Neuronal stem cell (in vitro differentiated cells): ENCODE measurements around the gene PHLDB3.

Experiments
- DNase-seq: peaks from one replicate; pipeline ENCODE4 v3.0.0-alpha.2; 2013; ENCODE audit warnings: low spot score
- H2AFZ ChIP-seq: one replicate; pipeline ENCODE4 v1.6.1; 2013; ENCODE audit warnings: mild to moderate bottlenecking, low read length, inconsistent platforms
- H2AK5ac ChIP-seq: 2 replicates; pipeline ENCODE4 v1.6.1; 2013; ENCODE audit warnings: low read depth, mild to moderate bottlenecking, inconsistent platforms, low read length, moderate library complexity, mixed read lengths
- H2BK120ac ChIP-seq: 2 replicates; pipeline ENCODE4 v1.6.1; 2013; ENCODE audit warnings: low read depth, mild to moderate bottlenecking, inconsistent platforms, low read length, moderate library complexity, mixed read lengths
- H2BK12ac ChIP-seq: one replicate; pipeline ENCODE4 v1.6.1; 2013; ENCODE audit warnings: low read length, inconsistent platforms
- H2BK15ac ChIP-seq: 2 replicates; pipeline ENCODE4 v1.6.1; 2013; ENCODE audit warnings: mild to moderate bottlenecking, low read length, inconsistent platforms, mixed read lengths
- H2BK5ac ChIP-seq: one replicate; pipeline ENCODE4 v1.6.1; 2013; ENCODE audit warnings: inconsistent platforms, mild to moderate bottlenecking, low read length, moderate library complexity
- H3K14ac ChIP-seq: one replicate; pipeline ENCODE4 v1.6.1; 2013; ENCODE audit warnings: low read length, inconsistent platforms
- H3K18ac ChIP-seq: 2 replicates; pipeline ENCODE4 v1.6.1; 2013; ENCODE audit warnings: low read length, inconsistent platforms
- H3K23ac ChIP-seq: 2 replicates; pipeline ENCODE4 v1.6.1; 2013; ENCODE audit warnings: low read depth, mild to moderate bottlenecking, mixed read lengths, low read length, inconsistent platforms; ENCODE audit not compliant: poor library complexity
- H3K27ac ChIP-seq: replicated peaks from 3 replicates; pipeline ENCODE4 v1.5.1; 2013; ENCODE audit warnings: low read length, inconsistent platforms
- H3K27me3 ChIP-seq, 3 experiments: 2 replicates each; pipeline ENCODE4 v1.6.1; 2013; ENCODE audit warnings: low read length in 3 of 3, mild to moderate bottlenecking in 2 of 3, inconsistent platforms in 1 of 3, low read depth in 1 of 3, mixed read lengths in 1 of 3, moderate library complexity in 1 of 3; ENCODE audit not compliant: control insufficient read depth in 3 of 3, insufficient read depth in 3 of 3
- H3K36me3 ChIP-seq, 2 donors: replicated peaks in 1 of 2; 2 replicates each; pipeline ENCODE4 v1.6.1; 2013; ENCODE audit warnings: low read length in 2 of 2; ENCODE audit not compliant: control insufficient read depth in 2 of 2, insufficient read depth in 2 of 2
- H3K4ac ChIP-seq: 2 replicates; pipeline ENCODE4 v1.6.1; 2013; ENCODE audit warnings: inconsistent platforms, mild to moderate bottlenecking, low read length, moderate library complexity
- H3K4me1 ChIP-seq, 2 donors: 1 replicate in 1 of 2; 2 replicates in 1 of 2; pipeline ENCODE4 v1.6.1; 2013; ENCODE audit warnings: low read length in 2 of 2, low read depth in 1 of 2; ENCODE audit not compliant: control insufficient read depth in 2 of 2, insufficient read depth in 1 of 2
- H3K4me2 ChIP-seq: one replicate; pipeline ENCODE4 v1.6.1; 2013; ENCODE audit warnings: mild to moderate bottlenecking, low read length, inconsistent platforms; ENCODE audit not compliant: insufficient read depth, poor library complexity, severe bottlenecking
- H3K4me3 ChIP-seq, 2 donors: 2 replicates each; pipeline ENCODE4 v1.5.1; 2013; ENCODE audit warnings: low read length in 2 of 2, mild to moderate bottlenecking in 2 of 2, inconsistent platforms in 1 of 2, moderate library complexity in 1 of 2
- H3K79me1 ChIP-seq: one replicate; pipeline ENCODE4 v1.6.1; 2013; ENCODE audit warnings: low read depth, mild to moderate bottlenecking, inconsistent platforms, low read length, moderate library complexity
- H3K9ac ChIP-seq: one replicate; pipeline ENCODE4 v1.6.1; 2013; ENCODE audit warnings: mild to moderate bottlenecking, low read depth, low read length, inconsistent platforms; ENCODE audit not compliant: poor library complexity
- H3K9me3 ChIP-seq, 2 donors: replicated peaks in 1 of 2; 2 replicates each; pipeline versions ENCODE3 to v1.6.1; 2013; ENCODE audit warnings: low read length in 2 of 2, mild to moderate bottlenecking in 2 of 2, inconsistent platforms in 1 of 2, low read depth in 1 of 2, mixed read lengths in 1 of 2, moderate library complexity in 1 of 2; ENCODE audit not compliant: control insufficient read depth in 2 of 2, insufficient read depth in 1 of 2
- H4K8ac ChIP-seq: one replicate; pipeline ENCODE4 v1.6.1; 2013; ENCODE audit warnings: low read depth, mild to moderate bottlenecking, inconsistent platforms, low read length, moderate library complexity
- H4K91ac ChIP-seq: one replicate; pipeline ENCODE4 v1.6.1; 2013; ENCODE audit warnings: low read length, low read depth, mild to moderate bottlenecking, inconsistent platforms; ENCODE audit not compliant: poor library complexity
- WGBS, 2 donors: extraction: QIAGEN DNeasy Blood & Tissue Kit; methylation state at CpG; one replicate each; pipeline ENCODE4 v1.1.7; 2013; ENCODE audit warnings: missing lambda C conversion rate in 2 of 2, mixed read lengths in 1 of 2; ENCODE audit not compliant: insufficient read length in 2 of 2, insufficient replicate concordance in 1 of 2; ENCODE audit errors: extremely low coverage in 2 of 2; 5-methylcytosine and 5-hydroxymethylcytosine counted together

PHLDB3 gene

GRCh38 chr19:43441716-43442115 is 62.8 kb downstream of the PHLDB3 start:
- Histone ChIP-seq H3K27ac (no peak overlapping the region), H3K4me3 (no peak overlapping the region), H3K27me3 (no peaks in the 10 kb centered on the region), H3K9ac (no peak overlapping the region), H2BK120ac (no peak overlapping the region), H4K91ac (no peak overlapping the region), H3K36me3 (no peaks in the 10 kb centered on the region), H3K4me1 (no peaks in the 10 kb centered on the region), H2AFZ (no peak overlapping the region), H3K79me1 (peaks cover 2% of the 10 kb centered on the region), H2BK5ac (no peak overlapping the region), H3K4ac (no peak overlapping the region), H3K9me3 (no peaks in the 10 kb centered on the region), H2BK15ac (no peak overlapping the region), H3K18ac (no peak overlapping the region), H3K4me2 (no peak overlapping the region), H2BK12ac (no peak overlapping the region), H2AK5ac (no peak overlapping the region), H3K14ac (no peak overlapping the region), H4K8ac (no peak overlapping the region), H3K23ac (no peak overlapping the region)
- no peak for DNase-seq
- no CpG with 5 or more reads among the region's 3 CpGs for WGBS, 2 donors

GRCh38 chr19:43439709-43440063 is 64.9 kb downstream of the PHLDB3 start:
- no peak overlapping the region for H3K9ac ChIP-seq
- no peak overlapping the region for H2BK120ac ChIP-seq
- no peak overlapping the region for H3K4me3 ChIP-seq
- no peak overlapping the region for H2BK5ac ChIP-seq
- no peaks in the 10 kb centered on the region for H3K36me3 ChIP-seq
- H4K91ac ChIP-seq: no peak overlapping the region
- no peak overlapping the region for H2BK15ac ChIP-seq
- H3K9me3 ChIP-seq: no peaks in the 10 kb centered on the region
- no peak overlapping the region for H3K27ac ChIP-seq
- no peak overlapping the region for H3K4ac ChIP-seq
- no peaks in the 10 kb centered on the region for H3K27me3 ChIP-seq
- H3K23ac ChIP-seq: no peak overlapping the region
- no peak for DNase-seq
- H2BK12ac ChIP-seq: no peak overlapping the region
- H3K79me1 ChIP-seq: no peaks in the 10 kb centered on the region
- no peak overlapping the region for H3K14ac ChIP-seq
- H3K4me1 ChIP-seq: no peaks in the 10 kb centered on the region
- H2AK5ac ChIP-seq: no peak overlapping the region
- H3K18ac ChIP-seq: no peak overlapping the region
- H3K4me2 ChIP-seq: no peak overlapping the region
- H4K8ac ChIP-seq: no peak overlapping the region
- no peak overlapping the region for H2AFZ ChIP-seq

- no peak overlapping the region for H2AFZ ChIP-seq
- no peaks in the 10 kb centered on the region for H3K36me3 ChIP-seq
- no peak overlapping the region for H2AK5ac ChIP-seq
- no peak overlapping the region for H3K14ac ChIP-seq
- no peaks in the 10 kb centered on the region for H3K4me1 ChIP-seq
- H3K79me1 ChIP-seq: no peaks in the 10 kb centered on the region
- no peak overlapping the region for H3K18ac ChIP-seq
- H3K4me3 ChIP-seq: no peak overlapping the region
- H3K4ac ChIP-seq: no peak overlapping the region
- no peak overlapping the region for H2BK12ac ChIP-seq
- WGBS, 2 donors: no CpG with 5 or more reads among the region's 14 CpGs
- DNase-seq: no peak
- no peak overlapping the region for H3K23ac ChIP-seq
- no peak overlapping the region for H4K91ac ChIP-seq
- H2BK5ac ChIP-seq: no peak overlapping the region
- H2BK120ac ChIP-seq: no peak overlapping the region
- H2BK15ac ChIP-seq: no peak overlapping the region
- H3K9me3 ChIP-seq: no peaks in the 10 kb centered on the region
- no peak overlapping the region for H3K9ac ChIP-seq
- H3K27me3 ChIP-seq: no peaks in the 10 kb centered on the region
- no peak overlapping the region for H4K8ac ChIP-seq
- H3K4me2 ChIP-seq: no peak overlapping the region
- H3K27ac ChIP-seq: no peak overlapping the region
Measured at GRCh38 chr19:43439032-43439708, 65.4 kb downstream of the PHLDB3 start.

GRCh38 chr19:43438291-43439031 is 66.1 kb downstream of the PHLDB3 start:
- no peak for DNase-seq
- H2AFZ ChIP-seq: no peak overlapping the region
- H3K9me3 ChIP-seq: no peaks in the 10 kb centered on the region
- no peak overlapping the region for H3K23ac ChIP-seq
- no peaks in the 10 kb centered on the region for H3K27me3 ChIP-seq
- H3K27ac ChIP-seq: no peak overlapping the region
- no peak overlapping the region for H4K8ac ChIP-seq
- no peaks in the 10 kb centered on the region for H3K79me1 ChIP-seq
- no peak overlapping the region for H3K14ac ChIP-seq
- no peak overlapping the region for H2BK12ac ChIP-seq
- H3K18ac ChIP-seq: no peak overlapping the region
- whole genome bisulfite sequencing, 2 donors: no CpG with 5 or more reads among the region's 9 CpGs
- H3K9ac ChIP-seq: no peak overlapping the region
- H2BK120ac ChIP-seq: no peak overlapping the region
- H3K4me1 ChIP-seq: no peaks in the 10 kb centered on the region
- no peak overlapping the region for H4K91ac ChIP-seq
- no peak overlapping the region for H2BK5ac ChIP-seq
- H2AK5ac ChIP-seq: no peak overlapping the region
- H2BK15ac ChIP-seq: no peak overlapping the region
- H3K4me2 ChIP-seq: no peak overlapping the region
- no peaks in the 10 kb centered on the region for H3K36me3 ChIP-seq
- no peak overlapping the region for H3K4me3 ChIP-seq
- no peak overlapping the region for H3K4ac ChIP-seq
